HG03103 (cell line): ENCODE results near the gene PNN.
"Not testable (repeated sequence)": the region's sequence is repeated elsewhere in the genome, so short reads cannot be mapped to it uniquely, and the experiment has no call there.

Experiments used
- ATAC-seq: cut with Tn5 transposase; IDR thresholded peaks from one replicate; pipeline ENCODE4 v1.9.1; 2021; ENCODE audit warnings: low read depth; ENCODE audit not compliant: unreplicated experiment

Gene PNN

GRCh38 chr14:39174560-39175444, at the start of gene PNN:
TSS of gene PNN (plus strand) at chr14:39175254. CDS start at chr14:39175280, 26 bp downstream.
- ATAC-seq = peak; percentile 86

GRCh38 chr14:39137835-39138234, 37.2 kb upstream of the PNN start:
- not testable (repeated sequence) for ATAC-seq

GRCh38 chr14:39138440-39138839, 36.6 kb upstream of the PNN start:
- ATAC-seq = no peak

GRCh38 chr14:39140170-39140569, 34.9 kb upstream of the PNN start:
- ATAC-seq = no peak

GRCh38 chr14:39141623-39142022, 33.4 kb upstream of the PNN start:
- not testable (repeated sequence) for ATAC-seq

- not testable (repeated sequence) for ATAC-seq
These were observed 31.8 kb upstream of the PNN start for GRCh38 chr14:39143226-39143625.

GRCh38 chr14:39145266-39145966, 29.6 kb upstream of the PNN start:
- no peak for ATAC-seq

- no peak for ATAC-seq
These were observed 20.4 kb upstream of the PNN start for GRCh38 chr14:39154594-39155189.

GRCh38 chr14:39157491-39157890, 17.6 kb upstream of the PNN start:
- no peak for ATAC-seq

GRCh38 chr14:39158222-39158858, 16.7 kb upstream of the PNN start:
- ATAC-seq = no peak

- no peak for ATAC-seq
These were observed 14.6 kb upstream of the PNN start for GRCh38 chr14:39160494-39160893.

- not testable (repeated sequence) for ATAC-seq
These were observed 7.2 kb upstream of the PNN start for GRCh38 chr14:39167797-39168320.

- ATAC-seq = no peak
These were observed 6.5 kb upstream of the PNN start for GRCh38 chr14:39168591-39168990.

GRCh38 chr14:39169541-39169900, 5.5 kb upstream of the PNN start:
- no peak for ATAC-seq

GRCh38 chr14:39173198-39173597, 1.9 kb upstream of the PNN start:
- no peak for ATAC-seq

GRCh38 chr14:39175445-39176262, 600 bp downstream of the PNN start:
- peak; percentile 3 for ATAC-seq

- ATAC-seq = no peak
These were observed 1.5 kb downstream of the PNN start for GRCh38 chr14:39176263-39177167.

GRCh38 chr14:39177168-39177545, 2.1 kb downstream of the PNN start:
- no peak for ATAC-seq

- no peak for ATAC-seq
These were observed 4.0 kb downstream of the PNN start for GRCh38 chr14:39179042-39179441.
